Left colon (tissue), 2 donors: Measurements from ENCODE around the gene SARDH. TPM values are rescaled to one million over a fixed set of nuclear protein-coding genes. Genes with fewer than 3 reads are reported as not detected.

Experiments used
- ATAC-seq: fragments of 200-7000 bp; cut with Tn5 transposase; one replicate; pipeline ENCODE4 v1.9.1; 2020; ENCODE audit warnings: mild to moderate bottlenecking, moderate library complexity
- DNase-seq, 2 donors: peaks; one replicate each; pipeline ENCODE4 v3.0.0-alpha.2; 2020
- intact Hi-C, 2 donors: fragments of 100-400 bp; cut with DNase I in 1 of 2; cut with micrococcal nuclease in 1 of 2; formaldehyde crosslinking; loops; one replicate each; pipeline versions ENCODE4 v1.11.2 to v1.14.0; 2022; cut with DNase I, micrococcal nuclease
- total RNA-seq, 2 donors: library from RNA; stranded (reverse); fragmentation: NEBNext Ultra II Directional; extraction: Animal tissue kit (Norgen Biotek cat#: 25700); gene quantifications; one replicate each; pipeline ENCODE4 v1.2.1, GENCODE V29; 2021
- donor health status: DM: no; HTN: no; CAD: no.
- donor health status: DM: yes; HTN: yes; CAD: no.

Gene SARDH
- total RNA-seq, 2 donors from 2014 or later, result 0.40 to 0.92 TPM

DNA sequence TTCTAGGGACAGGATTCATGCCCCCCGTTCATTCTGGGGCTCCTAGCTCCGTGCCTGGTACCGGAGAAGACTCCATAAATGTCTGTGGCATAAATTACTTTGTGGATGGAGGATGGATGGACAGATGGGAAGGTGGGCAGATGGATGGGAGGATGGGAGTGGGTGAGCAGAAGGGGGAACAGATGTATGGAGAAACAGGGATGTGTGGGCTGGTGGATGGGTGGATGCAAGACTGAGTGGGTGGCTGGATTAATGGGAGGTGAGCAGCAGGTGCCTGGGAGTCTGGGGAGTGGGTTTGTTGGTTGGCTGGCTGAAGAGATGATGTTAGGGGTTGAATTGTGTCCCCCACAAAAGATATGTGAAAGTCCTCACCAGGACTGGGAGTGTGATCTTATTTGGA is 43.5 kb downstream of the SARDH start:
- ATAC-seq, result no peak
- intact Hi-C loops, result no loop called here
- no peak for DNase-seq

DNA sequence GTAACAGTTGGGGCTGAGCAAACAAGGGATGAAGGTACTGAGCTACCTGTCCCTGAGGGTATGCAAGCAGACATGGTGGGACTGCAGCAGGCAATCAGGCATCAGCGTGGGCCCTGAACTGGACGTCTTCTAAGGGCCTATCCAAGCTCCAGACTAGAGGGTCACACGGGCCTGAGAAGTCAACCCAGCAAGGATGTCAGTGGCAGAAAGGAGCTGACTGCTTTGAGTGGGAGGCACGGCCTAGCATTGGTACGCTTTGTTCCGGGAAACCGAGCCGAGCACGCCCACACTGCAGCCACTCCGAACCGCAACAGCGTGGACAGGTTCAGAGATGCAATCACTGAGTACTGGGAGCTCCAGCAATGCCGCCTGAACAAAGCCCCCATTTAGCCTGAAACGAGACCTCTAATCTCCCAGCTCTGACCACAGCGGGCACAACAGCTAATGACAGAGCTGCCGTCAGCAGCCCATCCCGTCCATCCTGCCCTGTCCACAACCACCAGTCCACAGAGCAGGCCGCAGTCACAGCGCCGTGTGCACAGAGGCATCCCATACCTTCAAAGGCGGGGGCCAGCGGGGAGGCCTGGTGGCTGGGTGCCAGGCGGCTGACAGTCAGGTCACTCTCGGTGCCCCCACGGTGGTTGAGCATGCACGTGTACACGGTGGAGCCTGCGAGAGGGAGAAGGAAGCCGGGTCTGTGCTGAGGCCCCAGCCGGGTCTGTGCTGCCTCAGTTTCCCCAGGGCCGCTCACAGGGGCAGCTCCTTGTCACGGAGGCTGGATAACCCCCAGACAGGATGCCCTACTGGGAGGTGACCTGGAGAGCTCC is 44.2 kb downstream of the SARDH start:
- intact Hi-C loops, result no loop called here
- DNase-seq (no peak), ATAC-seq (no peak)

DNA sequence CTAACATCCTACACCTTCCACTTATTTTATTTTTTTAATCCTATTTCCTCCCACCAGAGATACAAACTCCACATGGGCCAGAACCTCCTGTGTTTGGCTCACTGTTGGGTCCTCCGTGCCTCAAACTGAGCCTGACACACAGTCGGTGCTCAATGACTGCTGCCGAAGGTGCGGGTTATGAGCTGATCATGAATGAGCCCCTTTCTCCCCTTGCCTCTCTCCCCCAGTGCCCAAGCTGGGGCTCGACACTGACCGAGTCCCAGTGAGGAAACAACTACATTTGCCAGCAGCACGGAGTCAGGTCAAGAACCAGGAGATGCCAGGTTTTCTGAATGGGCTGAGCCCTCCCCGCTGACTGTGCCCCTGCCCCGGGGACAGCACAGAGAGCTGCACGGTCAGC is 45.0 kb downstream of the SARDH start:
- intact Hi-C loops, result no loop called here
- ATAC-seq, result no peak
- no peak for DNase-seq

DNA sequence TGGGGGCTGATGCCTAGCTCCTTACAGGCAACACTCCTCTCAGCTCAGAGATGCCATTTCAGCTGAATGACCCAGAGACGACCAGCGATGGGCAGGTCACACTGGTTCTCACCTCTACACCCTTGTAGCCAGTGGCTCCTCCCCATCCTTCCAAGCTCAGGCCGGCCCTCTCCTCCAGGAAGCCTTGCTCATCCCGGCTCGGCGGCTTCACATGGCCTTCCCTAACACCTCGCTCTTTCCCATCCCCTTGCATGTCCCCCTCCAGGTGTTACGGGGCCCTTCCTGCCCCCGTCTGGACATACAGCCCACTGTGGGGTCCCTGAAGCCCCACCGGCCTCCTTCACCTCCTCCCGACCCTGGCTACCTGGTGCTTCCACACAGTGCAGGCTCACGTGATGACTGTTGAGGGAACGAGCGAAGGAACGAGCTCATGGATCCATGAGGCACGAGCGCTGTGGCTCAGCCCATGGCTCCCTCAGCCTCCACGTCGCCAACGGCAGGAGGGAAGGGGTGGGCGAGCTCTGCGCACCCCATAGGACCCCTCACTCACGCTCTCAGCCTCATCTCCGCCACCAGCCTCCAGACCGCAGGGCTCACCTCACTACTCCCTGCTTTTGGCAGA is 45.7 kb downstream of the SARDH start:
- intact Hi-C loops, result no loop called here
- no peak for DNase-seq
- no peak for ATAC-seq

DNA sequence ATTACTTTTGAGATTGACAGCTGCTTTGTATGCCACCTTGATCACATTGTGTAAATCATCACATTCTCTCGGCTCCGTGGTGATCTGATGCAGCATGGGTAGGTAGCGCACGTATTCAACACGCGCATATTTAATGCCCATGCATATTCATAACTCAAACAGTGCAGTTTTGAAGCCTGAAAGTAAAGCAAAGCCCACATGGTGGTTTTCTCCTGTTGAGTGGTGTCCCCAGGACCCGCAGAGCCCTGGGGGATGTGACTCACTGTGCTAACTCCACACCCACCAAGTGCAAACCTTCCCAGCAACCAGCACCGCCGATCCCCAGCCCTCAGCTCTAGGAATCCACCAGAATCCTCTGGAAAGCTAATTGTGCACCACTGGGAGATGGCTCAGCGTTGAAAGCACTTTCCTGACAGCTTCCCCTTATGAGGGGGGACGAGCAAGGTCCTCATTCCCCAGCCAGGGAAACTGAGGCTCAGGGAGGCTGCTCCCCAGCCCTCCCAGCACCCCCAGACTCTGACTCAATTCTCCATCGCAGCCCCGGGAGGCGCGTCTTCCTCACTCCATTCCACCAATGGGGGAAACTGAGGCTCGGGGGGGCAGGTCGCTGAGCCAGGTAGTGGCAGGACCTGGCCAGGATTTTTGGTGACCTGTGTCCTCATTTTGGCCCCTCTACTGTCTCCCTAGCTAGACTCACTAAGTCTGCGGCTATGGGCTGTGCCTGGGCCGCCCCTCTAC is 46.4 kb downstream of the SARDH start:
- intact Hi-C loops, result no loop called here
- no peak for DNase-seq
- no peak for ATAC-seq

DNA sequence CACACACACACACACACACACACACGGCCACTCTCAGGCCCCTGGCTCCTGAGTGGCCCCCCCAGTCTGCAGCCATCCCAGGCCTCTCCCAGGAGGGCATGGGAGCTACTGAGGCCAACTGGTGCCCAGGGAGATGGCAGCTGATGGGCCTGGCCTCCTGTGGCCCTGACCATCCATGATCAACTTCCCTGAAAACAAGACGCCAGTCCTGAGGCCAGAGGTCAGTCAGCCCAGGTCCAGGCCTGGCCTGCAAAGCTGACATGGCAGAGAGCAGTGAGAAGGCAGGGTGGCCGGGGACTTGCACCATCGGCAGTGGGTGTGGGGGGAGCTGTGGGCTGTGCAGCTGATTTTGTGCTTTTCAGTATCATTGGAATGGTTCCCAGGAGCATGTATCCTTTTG is 47.0 kb downstream of the SARDH start:
- DNase-seq, result no peak
- intact Hi-C loops, result no loop called here
- ATAC-seq, result no peak

DNA sequence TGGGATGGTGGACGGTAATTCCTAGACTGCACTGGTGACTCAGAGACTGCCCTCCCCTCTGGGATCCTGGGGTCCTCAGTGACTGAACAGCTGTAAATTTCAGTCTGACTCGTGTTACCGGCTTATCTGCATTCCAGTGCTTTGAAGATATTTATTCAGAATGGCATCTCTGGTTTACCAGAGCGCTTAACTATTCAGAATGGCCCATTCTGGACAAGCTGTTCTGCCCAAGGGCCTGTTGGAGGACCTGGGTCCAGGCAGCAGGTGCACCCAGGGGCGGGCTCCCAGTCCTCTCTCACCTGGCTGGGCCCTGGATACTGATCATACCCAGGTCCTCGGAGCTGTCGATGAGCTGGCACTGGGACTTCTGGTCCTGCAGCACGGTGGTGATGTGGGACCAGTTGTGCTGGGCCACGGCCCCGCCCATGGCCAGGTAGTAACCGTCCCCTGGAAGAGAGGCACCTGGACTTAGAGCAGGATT is 48.0 kb downstream of the SARDH start:
- DNase-seq, result no peak
- intact Hi-C loops, result no loop called here
- ATAC-seq, result no peak

DNA sequence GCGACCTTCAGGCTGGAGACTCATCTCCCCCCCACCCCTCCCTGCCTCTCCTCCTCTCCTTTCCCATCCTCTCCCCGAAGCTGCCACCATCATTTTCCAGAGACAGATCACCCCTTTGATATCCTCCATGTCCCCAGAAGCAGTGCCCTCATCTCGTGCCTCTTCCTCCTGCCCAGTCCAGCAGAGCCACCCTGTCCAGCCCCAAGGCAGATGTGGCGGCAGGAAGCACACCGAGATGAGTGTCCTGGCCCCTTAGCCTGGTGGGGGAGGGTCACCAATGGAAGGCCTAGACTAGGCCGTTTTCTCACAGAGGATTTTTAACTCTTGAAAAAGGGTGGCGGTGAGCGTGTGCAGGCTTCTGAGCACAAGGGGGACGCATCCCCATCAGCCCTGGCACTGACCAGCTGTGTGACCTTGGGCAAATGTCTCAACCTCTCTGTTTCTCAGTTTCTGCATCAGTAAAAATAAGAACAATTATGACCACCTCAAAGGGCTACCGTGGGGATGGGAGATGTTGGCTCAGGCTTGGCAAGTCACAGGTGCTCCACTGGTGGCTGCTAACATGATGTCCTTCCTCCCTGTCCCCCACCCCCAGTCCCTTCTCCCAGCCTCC is 48.9 kb downstream of the SARDH start:
- ATAC-seq (no peak), DNase-seq (no peak)
- intact Hi-C loops, result no loop called here

DNA sequence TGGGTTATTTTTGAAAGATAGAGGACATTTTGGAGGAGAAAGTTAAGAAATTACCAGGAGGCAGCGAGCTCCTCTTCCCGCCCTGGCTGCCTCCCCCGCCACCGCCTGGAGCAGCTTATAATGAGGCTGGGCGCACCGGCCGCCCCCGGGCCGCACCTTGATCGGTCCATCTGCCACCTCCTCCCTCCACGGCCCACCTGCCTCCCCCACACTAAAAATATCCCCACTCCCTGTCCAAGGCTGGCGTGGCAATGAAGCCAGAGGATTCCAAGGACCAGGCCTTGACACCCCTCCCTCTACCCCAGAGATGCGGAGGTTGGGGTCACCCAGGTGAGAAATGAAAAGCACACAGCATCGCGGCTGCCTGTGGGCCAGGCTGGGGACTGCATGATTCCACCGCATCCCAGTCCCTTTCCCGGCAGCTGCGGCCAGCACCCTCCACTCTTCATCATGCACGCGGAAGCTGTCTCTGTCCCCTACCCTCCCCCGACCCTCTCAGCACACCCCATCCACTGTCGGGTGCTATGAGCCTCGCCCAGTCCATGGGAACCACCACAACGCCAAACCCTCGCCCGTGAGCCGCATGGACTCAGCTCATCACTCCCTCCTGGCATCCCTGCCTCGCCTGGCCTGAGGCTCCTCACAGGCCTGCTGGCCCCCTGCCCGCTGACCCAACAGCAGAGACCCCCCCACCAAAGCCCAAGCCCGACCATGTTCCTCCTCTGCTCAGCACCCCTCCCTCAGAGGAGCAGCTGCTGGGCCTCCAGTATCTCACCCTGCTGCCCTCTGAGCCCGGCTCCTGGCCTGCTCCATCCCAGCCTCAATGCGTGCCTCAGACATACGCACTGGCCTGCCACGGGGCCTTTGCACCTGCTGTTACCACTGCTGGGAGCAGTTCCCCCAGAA is 50.0 kb downstream of the SARDH start:
- ATAC-seq, result no peak
- intact Hi-C loops, result no loop called here
- DNase-seq, result no peak

DNA sequence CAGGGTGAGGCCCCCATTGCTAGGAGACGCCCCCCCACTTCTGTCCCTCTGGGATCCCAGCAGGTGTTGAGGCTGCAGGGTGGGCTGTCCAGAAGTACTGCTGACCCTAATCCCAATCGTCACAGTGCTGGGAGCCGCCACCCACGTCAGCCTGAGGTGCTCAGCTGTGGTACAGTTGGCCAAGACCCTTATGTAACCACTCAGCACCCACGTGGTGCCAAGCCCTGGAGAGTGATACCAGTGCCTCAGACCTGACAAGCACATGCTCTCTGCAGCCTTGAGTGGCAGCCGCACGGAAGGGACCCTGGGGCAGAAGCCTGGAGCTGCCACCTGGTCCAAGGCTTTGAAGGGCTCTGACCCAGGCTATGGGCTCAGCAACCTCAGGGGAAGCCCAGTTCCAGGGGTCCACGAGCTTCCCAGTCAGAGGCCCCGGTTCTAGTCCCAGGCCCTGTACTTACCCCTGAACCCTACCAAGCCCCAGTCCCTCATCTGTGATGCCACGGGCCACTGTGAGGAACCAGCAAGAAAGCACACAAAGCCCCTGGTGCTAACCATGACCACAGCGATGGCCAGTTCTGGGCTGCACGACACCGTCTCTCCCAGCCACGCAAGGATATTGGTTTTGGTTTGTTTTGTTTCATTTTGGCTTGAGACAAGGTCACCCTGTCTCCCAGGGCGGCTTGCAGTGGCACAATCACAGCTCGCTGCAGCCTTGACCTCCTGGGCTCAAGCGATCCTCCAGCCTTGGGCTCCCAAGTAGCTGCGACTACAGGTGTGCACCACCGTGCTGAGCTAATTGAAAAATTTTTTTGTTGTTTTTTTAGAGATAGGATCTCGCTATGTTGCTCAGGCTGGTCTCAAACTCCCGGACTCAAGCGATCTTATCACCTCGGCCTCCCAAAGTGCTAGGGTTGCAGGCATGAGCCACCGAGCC is 51.2 kb downstream of the SARDH start:
- intact Hi-C loops, result no loop called here
- ATAC-seq (no peak), DNase-seq (no peak)

DNA sequence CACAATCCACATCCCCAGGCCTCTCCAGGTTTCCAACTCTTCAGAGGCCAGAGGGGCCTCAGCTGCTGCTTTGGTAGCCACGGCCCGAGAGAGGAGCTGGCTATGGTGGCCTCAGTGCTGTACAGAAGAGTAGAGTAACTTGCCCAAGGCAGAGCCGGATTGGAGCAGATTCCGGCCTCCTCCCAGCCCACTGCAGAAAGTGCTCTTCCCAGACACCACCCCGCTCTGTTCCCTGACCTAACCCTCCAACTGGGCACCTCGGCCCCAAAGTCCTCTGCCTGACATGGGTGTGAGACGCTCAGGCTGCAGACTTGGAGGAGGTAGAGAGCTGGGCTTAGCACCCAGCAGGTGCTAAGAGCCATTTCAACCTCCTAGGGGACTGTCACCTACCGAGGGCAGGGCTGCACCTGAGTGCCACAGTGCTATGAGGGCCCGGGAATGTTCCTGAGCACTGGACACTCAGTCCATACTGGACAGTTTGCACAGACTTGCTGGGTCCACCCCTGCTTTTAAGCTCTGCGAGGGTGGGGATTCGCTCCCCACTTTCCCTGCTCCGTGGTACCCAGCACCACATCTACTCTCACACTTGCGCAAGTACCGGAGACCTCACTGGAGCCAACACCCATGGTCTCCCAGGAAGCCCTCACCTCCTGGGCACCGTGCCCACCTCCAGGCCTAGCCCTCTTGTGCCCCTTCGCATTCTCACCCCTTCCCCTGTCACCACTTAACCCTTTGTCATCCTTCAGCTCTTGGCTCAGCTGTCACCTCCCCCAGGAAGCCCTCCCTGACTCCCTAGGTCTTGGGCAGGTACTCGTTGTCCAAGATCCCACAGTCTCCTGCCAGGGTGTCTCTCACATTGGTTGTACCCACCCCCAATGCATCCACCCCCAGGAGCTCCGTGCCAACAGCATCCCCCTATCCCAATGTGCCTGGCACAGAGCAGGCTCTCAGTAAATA is 52.2 kb downstream of the SARDH start:
- intact Hi-C loops, result no loop called here
- ATAC-seq (no peak), DNase-seq (no peak)

DNA sequence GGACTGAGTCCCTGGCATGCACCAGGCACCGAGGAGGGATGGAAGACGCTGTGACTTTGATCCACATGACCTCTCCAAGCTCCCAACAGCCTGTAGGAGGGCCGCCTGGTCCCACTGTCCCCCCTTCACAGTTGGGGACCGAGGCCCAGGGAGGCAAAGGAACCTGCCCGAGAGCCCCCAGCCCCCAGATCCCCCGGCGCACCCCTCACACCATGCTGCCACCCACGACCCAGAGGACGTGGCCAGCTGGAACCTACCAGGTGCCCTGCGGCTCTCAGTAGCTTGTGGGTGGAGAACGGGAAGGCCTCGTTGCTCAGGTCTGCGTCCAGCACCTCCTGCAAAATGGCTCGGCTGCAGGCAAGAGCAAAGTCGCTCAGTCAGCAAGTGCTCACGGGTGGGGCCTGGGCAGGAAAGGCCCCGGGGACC is 53.2 kb downstream of the SARDH start:
- DNase-seq, result no peak
- no peak for ATAC-seq
- intact Hi-C loops, result no loop called here

DNA sequence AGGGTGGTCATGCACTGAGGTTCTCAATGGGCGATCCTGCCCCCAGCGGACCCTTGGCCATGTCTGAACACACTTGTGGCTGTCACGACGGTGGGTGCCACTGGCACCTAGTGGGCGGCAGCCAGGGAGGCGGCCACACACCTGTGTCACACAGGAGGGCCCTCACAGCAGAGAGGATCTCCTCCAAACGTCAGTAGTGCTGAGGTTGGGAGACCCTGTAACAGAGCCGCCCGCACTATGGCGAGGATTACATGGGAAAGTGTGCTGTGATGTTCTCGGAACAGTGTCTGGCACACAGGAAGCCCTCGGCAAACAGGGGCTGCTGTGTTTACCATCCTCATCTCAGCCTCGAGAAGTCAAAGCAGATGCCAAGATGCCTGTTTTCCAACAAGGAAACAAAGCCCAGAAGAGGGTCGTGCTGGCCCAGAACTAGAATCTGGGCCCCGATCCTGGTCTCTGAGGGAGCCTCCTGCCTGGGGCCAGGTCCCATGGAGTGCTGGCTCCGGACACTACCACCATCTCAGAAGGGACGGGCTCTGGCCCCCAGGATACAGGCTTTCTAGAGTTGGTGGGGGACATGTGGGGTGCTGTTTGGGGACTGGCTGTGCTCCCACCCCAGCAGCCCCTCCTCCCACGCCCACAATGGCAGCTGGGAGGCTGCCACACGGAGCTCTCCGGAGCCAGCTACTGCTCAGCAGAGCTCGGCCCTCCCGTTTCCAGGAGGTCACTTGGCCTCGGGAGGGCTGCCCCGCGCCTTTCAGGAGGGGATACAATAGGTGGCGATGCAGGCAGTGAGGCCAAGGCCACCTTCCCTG is 53.8 kb downstream of the SARDH start:
- DNase-seq, result no peak
- intact Hi-C loops, result no loop called here
- ATAC-seq, result no peak

DNA sequence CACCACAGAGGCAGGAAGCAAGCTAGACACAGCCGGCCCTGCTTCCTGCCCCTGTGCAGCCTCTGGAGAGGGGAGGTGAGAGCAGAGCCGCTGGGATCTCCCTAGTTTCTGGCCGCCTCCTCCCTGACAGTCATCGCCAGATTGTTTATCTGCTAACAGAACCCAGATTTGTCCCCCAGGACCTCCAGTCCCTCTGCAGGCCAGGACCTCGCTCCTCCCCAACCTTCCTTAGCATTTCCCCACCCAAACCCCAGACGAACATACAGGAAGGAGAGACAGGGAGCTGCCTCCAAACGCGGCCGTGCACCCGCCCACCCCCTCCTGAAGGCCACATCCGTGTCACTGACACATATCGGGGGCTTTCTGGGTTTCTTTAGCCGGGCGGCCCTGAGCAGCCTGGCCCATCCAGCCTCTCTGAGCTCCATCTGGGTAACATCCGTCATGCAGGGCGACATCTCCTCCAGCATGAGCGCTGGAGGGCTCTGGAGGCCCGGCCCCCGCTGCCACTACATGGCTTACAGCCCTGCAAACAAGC is 54.5 kb downstream of the SARDH start:
- ATAC-seq (peak; percentile 52), DNase-seq (peak in 1 of 2 donors; percentile 24)
- intact Hi-C loops, result no loop called here

DNA sequence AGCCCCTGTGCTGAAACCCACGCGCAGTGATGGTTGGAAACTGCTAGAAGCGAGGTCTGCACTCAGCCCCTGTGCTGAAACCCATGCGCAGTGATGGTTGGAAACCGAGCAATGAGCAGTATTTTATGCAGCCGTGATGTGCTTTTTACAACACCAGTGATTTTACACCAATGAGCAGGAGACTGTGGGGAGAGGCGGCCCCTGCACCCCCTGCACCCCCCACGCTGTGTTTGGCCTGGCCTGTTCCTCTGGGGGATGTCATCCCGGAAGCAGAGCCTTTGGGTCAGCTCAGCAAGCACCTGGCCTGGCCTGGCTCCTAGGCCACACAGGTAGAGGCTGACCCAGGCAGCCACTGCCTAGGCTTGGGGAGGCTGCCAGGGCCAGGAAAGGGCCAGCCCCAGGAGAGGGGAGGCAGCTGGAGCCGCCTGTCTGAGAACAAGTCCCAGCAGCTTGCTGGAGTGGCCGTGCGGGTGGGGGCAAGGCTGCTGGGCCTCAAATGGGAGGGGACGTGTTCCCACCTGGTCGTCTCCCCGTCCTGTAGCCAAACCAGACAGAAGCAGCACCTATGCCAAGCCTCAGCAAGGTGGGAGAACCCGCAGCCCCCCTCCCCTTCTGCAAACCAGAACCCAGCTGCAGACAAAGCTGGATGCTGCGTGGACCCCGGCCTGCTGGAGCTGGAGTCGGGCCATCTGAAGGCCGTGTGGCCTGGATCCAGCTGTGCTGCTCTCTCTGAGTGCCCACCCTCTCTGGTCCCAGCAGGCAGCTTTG is 55.1 kb downstream of the SARDH start:
- DNase-seq (no peak), ATAC-seq (no peak)
- intact Hi-C loops, result no loop called here
